Activated CD8-positive, alpha-beta memory T cell treated with anti-CD3 and anti-CD28 coated beads, Interleukin-2, amount 50 U/mL, for 1 hour (primary cell): ENCODE data around the gene DKKL1.

Experiments used
- DNase-seq: peaks from one replicate; pipeline ENCODE4 v3.0.0-alpha.2; 2020; ENCODE audit errors: extremely low read depth

The DKKL1 gene

DNA sequence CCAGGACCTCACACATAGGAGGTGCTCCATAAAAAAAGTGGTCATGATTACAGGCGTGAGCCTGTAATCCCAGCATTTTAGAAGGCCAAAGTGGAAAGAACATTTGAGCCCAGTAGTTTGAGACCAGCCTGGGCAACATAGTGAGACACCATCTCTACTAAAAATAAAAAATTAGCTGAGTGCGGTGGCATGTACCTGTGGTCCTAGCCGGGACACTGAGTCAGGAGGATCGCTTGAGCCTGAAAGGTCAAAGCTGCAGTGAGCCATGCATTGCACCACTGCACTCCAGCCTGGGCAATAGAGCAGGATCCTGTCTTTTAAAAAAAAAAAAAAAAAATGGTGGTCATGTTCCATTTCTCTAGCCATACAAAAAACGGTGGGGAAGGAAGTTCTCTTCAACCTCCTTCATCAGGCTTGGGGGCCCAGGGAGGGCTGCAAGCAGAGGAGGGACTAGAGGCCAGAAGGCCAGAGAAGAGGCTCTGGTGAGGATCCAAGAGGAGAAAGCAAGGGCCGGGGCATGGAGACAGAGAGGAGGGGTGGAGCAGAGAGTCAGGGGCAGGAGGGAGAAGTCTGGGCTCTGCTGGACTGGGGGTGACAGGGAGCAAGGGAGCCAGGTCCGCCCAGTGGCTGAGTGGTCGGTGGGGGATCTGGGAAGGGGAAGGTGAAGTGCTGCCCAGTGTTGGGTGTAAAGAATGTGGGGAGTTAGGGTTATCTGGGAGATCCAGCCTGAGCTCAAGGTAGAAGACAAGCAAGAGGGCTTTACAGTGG, 33.2 kb downstream of the DKKL1 start:
- DNase-seq = no peak

DNA sequence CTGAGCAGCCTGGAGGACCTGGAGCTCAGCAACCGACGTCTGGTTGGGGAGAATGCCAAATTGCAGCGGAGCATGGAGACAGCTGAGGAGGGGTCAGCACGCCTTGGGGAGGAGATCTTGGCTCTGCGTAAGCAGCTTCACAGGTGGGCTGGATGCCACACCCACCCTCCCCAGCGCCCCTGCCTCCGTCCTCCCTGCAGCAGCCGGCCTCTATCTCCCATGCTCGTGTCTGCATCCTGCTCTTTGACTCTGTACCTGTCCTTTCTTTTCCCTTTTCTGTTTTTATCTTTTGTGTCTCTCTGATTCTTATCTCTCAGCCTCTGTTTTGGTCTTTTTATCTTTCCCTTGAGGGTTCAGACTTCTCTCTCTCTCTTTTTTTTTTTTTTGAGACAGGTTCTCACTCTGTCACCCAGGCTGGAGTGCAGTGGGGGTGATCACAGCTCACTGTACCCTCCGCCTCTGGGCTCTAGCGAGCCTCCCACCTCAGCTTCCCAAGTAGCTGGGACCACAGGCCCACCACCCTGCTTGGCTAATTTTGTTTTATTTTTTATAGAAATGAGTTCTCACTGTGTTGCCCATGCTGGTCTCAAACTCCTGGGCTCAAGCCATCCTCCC, 34.4 kb downstream of the DKKL1 start:
- DNase-seq = no peak

DNA sequence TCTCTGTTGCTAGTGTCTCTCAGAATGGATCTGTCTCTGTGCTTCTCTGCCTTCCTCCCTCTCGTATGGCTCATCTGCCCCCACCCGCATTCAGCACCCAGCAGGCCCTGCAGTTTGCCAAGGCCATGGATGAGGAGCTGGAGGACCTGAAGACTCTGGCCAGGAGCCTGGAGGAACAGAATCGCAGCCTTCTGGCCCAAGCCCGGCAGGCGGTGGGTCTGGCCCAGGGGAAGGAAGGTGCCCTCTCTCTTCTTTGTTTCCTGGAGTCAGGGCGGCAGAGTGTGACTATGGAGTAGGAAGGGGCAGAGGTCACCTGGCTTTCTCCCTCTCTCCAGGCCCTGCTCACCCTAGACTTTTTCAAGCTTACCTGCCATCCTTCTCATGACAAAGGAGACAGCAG, 35.3 kb downstream of the DKKL1 start:
- DNase-seq = no peak

DNA sequence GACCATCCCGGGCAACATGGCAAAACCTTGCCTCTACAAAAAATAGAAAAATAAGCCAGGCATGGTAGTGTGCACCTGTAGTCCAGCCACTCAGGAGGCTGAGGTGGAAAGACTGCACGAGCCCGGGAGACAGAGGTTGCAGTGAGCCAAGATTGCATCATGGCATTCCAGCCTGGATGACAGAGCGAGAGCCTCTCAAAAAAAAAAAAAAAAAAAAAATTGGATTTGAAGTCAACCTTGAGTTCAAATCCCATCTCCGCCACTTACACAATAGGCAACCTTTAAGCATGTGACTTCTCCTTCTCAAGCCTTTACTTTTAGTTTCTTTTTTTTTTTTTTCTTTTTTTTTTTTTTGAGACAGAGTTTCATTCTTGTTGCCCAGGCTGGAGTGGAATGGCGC, 36.4 kb downstream of the DKKL1 start:
- DNase-seq = no peak

DNA sequence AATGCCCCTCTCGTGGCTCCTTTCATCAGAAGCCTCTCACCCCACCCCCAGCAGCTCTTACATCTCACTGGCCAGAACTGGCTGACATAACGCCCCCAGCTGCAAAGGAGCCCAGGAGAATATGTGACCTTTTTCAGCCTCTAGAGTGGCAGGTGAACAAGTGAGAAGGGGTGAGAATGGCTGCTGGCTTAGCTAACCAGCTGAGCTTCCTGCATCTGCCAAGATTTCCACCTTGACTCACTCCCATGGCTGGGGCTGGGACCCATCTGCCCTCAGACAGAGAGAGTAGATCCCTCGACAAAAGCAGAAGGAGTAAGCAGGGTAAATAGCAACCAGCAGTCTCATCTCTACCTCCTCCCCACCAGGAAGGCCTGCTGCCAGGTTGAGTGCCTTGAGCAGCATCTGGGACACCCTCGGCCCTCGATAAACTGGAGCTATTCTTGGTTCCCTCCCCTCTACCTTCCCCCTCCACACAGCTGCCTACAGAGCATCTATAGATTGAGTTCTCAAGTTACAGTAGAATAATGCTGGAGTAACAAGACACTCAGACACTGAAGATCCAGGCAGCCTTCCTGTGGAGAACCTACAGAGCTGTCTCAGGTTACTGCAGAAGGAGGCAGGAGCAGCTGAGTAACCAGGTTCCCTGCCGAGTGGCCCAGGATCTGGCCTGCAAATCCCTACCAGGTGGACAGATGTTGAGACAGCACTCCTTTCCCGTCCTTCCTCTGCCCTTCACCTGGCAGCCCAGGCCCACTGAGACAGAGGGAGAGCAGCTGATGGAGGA, 39.9 kb downstream of the DKKL1 start:
- no peak for DNase-seq

DNA sequence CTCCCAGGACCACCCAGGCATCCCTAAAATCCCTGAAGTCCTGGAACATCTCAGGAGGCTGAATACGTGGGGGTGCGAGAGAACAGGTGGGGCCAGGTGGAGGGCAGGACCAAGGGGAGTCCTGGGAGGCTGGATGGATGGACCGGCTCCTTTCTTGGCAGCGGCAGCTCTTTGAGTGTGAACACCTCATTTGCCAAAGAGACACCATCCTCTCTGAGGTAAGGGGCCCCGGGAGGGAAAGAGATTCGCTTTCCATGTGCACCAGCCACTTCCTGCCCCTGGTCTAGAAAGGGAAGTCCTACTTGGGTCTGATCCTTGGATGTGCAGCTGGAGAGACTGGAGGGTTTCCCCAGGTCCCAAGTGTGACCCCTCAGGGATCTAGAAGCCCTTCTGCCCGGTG, 43.4 kb downstream of the DKKL1 start:
- DNase-seq = no peak

DNA sequence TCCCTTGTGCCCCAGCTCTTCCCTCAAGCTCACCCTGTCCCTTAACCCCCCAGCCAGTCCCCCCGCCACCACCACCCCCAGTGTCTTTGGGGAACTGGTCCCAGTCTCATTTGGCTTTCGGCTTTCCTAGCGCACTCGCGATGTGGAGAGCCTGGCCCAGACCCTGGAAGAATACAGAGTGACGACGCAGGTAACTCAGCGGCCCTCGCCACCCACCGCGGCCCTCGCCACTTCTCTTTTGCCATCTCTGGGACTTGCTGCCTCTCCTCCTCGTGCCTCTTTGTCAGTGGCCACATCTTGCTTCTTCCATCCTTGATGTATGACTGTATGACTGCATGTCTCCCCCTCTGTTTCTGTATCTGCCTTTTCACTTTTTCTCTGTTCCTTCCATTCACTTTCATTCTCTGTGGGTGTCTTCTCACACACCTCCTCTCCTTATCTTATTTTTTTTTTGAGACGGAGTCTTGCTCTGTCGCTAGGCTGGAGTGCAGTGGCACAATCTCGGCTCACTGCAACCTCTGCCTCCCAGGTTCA, 43.9 kb downstream of the DKKL1 start:
- no peak for DNase-seq

DNA sequence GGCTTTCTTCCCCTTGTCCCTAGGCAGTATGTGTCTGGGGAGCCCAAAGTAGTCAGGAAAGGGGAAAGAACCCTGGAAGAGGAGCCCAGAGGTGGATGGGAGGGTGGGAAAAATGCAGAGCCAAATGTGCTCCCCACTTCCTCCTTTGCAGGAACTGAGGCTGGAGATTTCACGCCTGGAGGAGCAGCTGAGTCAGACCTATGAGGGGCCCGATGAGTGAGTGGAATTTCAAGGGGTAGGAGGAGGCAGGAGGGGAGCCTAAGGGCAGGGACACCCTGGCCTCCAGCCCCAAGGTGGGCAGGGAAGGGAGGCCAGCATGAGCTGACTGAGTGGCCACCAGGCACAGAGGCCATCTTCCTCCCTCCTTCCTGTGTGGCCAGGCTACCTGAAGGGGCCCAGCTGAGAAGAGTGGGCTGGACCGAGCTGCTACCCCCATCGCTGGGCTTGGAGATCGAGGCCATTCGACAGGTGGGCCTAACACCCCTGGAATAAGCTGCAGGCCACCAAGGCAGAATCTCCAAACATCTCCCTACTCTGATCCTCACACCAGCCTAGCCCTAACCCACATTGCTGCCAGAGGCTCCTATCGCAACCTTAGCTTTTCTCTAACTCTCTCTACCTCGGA, 45.3 kb downstream of the DKKL1 start:
- DNase-seq = no peak

DNA sequence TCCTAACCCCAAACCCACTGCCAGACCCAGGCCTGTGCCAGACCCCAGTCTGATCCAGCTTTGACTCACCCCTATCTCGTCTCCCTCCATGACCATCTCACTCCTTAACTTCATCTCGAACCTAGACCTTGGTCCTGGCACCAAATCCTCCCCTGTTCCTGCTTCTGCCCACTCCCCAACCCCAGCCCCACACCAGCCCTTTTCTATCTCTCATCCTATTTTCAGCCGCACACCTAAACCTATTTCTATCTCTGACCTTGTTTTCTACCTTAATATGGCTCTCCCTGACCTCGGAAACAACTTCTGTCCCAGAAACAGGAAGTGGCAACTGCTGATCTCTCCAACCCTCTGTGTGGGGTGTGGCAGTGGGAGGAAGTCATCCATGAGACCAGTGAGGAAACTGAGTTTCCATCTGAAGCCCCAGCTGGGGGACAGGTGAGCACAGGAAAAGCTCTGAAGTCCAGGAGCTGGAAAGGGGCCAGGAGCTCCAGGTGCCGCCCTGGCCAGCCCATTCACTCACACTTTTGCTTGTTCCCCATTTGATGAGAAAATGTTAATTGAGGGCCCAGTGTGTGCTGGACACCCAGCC, 45.9 kb downstream of the DKKL1 start:
- DNase-seq = no peak

DNA sequence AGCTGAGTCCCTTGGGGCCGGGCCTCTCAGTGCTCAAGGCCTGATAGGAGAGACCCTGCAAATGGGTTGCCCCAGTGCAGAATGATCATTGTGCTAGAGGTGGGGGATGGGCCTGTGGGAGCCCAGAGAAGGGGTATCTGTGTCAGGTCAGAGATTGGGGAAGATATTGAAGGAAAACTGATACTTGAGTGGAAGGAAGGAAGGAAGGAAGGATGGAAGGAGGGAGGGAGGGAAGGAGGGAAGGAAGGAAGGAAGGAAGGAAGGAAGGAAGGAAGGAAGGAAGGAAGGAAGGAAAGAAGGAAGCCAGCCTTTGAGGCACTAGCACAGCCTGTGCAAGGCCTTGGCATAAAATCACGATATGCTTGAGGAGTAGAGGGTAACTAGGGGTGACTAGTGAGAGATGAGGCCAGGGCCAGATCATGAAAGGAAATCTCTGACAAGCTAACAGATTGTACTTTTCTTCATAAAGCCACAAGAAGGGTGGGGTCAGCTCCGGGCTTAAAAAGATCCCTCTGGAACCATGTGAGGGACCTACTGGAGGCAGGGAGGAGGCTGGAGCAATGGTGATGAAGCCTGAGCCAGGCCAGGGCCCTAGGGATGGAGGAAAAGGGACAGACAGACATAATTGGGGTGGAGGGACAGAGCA, 48.1 kb downstream of the DKKL1 start:
- no peak for DNase-seq

DNA sequence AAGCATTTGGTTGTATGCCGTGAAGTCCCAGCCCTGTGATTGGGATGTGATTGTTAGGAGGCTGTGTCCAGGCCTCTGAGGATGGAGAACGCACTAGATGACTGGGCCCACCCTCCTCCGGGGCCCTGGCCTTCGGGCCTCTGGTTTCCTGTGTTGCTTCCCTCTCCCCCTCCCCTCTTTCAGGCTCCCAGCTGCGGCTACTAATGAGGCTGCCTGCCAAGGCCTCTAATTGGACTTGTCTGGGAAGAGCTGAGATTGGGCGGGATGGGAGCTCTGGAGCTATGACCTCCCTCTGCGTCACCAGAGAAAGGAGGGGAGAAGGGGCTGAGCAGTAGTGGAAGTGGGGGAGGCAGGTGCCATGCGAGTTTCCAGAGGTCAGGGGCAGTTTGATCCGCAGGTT, 49.7 kb downstream of the DKKL1 start:
- DNase-seq = no peak

DNA sequence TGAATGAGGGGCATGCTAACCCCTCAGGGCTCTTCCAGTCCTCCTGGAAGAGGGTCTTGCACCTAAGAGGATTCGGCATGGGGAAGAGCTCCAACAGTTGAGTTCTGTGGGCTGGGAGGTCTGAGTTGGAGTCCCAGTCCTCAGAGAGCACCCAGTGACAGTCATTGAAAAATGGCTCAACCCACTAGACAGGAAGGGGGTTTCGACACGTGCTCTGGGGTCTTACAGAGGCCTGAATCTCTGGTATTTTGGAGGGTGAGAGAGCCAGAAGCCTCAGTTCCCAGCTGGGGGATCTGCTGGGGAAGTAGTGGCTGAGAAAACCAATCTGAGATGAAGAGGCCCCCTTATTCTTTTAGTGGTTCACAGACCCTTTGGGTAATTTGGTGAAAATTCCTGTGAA, 50.6 kb downstream of the DKKL1 start:
- DNase-seq = no peak

DNA sequence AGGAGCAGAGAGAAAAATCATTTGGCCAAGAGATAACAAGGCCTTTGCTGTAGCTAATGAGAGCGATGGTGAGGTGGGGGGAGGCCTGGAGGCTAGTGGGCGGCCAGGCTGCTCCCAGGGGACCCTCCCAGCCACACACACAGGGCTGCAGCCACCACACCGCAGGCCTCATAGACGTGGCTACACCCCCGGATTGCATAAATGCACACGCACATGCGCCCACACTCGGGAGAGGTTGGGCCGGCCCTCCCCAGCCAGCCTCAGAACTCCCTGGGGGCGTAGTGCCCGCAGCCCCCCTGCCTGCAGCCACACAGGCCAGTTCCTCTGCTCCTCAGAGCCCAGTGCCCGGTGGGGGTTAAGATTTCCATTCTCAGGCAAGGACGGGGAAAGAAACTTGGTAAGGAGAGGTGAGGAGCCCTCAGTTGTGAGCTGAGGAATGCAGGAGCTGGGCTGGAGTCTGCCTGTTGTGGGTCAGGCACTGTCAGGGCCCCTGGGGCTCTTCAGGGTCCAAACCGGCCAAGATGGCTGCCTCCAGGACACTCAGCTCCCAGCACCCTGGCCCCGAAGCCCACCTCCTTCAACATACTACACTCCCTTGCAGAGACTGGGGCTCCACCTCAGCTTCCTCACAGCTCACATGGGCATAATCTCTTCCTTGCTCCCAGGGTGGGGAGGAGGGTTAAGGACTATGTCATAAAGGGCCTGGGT, 51.6 kb downstream of the DKKL1 start:
- no peak for DNase-seq

DNA sequence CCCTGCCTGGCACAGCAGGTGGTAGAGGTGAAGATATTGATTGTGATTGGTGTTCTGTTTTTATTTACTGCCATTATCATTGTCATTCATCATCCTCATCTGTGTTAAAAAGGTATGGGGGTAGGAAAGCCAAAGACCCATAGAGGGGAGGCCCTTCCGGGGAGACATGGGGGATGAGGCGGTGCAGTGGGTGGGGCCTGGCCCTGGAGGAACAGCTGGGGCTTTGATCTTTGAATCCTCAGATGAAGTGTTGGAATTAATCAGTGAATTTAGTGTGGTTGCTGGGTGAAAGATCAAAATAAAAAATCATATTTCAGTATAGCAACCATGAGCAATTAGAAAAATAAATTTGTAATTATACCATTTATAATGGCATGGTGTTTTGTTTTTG, 52.1 kb downstream of the DKKL1 start:
- DNase-seq = no peak

DNA sequence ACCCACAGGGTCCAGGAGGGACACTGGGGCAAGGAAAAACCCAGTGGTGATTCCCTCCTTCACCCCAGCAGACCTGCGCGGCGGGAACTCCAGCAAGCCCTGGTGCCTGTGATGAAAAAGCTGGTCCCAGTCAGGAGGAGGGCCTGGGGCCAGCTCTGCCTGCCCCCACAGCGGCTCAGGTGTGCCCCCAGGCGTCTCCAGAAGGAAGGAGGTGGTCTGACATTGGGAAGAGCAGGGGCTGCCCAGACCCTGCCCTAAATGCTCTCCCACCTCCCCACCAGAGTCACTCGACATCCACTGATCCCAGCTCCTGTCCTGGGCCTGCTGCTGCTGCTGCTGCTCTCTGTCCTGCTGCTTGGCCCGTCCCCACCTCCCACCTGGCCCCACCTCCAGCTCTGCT, 53.4 kb downstream of the DKKL1 start:
- no peak for DNase-seq

DNA sequence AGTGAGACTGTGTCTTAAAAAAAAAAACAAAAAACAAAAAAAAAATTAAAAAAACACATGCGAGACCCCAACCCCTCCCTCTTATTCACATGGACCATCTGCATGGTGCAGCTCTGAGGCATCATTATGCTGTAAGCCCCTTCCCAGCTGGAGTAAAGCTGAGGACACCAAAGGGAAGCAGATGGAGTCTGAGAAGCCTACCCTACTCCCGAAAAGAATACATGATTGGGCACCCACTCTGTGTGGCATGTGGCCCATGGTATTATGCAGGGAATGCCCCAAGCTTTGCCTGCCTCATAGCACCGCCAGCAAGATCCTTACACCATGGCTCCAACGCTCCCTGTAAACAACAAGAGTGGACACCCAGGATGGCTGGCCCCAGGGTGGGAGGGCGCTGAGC, 54.8 kb downstream of the DKKL1 start:
- no peak for DNase-seq

DNA sequence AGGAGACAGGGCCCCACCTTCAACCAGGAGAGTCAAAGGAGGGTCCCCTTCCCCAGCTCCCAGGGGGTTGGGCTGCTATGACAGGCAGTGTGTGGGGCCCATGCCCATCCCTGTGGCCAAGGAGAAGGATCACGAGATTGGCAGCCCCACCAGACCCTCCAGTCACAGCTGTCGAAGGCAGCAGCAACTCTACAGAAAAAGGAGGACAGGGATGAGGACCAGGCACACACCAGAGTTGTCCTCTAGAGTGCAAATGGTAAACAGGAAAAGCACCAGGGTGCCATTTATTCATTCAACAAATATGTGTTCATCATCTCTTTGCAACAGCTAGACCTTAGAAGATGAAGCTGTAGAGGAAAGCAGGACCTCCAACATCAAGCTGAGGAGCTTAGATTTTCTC, 55.5 kb downstream of the DKKL1 start:
- DNase-seq = no peak

DNA sequence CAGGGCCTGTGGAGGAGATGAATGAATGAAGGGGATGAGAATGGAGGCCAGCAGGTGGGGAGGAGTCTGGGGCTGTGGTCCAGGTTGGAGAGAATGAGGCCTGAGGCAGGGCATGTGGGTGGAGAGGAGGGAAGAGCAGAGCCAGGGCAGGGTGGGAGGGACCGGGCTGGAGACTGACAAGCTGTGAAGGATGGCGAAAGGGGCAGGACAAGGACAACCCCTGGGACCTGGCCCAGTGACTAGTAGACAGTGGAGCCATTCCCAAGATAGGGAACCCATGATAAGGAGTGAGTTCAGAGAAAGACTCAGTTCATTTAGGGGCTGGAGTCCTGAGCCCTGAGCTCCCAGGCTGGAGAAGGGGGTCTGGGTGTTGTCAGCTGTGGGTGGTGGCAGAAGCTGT, 56.5 kb downstream of the DKKL1 start:
- no peak for DNase-seq

DNA sequence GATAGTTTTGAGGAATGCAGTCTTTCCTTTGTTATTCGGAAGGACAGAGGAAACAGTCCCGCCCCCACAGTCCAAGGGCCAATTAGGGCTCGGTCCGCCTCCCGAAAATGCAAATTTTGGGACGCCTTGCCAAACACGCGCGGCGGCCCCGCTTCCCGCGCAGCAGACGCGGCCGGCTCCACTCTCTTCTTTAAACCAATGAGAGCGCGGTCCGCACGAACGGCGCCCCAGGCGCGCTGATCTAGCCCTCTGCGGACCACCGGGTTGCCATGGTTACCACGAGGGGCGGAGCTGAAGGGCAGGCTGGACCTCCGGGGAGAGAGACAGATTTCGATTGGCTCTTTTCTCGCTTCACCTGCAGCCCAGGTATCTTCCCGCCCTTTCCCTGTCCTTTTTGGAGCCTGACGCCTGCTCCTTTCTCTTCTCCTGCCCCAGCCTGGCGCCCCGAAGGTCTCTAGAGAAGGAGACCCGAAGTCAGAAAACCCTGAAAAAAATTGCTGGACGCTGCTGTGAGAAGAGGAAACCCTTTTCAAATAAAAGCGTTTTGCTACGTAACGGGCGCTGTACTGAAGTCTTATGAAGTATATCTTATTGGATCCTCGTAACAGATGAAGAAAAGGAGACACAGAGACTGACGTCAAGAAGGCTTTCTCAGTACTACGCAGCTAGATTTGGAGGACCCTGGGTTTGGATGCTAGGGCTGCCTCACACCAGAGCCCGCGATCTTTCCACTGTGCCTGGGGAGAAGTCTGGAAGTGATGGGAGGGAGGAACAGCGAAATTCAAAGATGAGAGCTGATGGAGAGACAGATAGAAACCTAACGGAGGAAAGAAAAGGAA, 57.6 kb downstream of the DKKL1 start:
- DNase-seq = no peak

DNA sequence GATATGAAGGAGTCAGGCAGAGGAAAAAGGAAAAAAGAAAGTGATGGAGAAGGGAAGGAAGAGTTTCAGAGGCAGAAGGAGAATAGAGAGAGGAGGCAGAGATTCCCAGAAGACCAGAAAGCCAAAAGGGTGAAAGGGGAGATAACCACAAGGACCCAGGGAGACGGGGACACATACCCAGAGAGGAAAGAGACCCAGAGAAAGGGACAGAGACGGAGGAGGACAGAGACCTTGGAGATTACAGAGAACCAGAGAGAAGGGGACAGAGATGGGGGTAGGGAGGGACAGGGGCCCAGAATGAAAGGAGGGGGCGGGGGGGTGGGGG, 58.2 kb downstream of the DKKL1 start:
- no peak for DNase-seq
